ENCODE results near the gene PTGER3. TPM values are rescaled to one million over a fixed set of nuclear protein-coding genes. Genes with fewer than 3 reads are reported as not detected.

Gene PTGER3
- polyA plus RNA-seq, 3 donors: 0.29 TPM; not detected in 2

DNA sequence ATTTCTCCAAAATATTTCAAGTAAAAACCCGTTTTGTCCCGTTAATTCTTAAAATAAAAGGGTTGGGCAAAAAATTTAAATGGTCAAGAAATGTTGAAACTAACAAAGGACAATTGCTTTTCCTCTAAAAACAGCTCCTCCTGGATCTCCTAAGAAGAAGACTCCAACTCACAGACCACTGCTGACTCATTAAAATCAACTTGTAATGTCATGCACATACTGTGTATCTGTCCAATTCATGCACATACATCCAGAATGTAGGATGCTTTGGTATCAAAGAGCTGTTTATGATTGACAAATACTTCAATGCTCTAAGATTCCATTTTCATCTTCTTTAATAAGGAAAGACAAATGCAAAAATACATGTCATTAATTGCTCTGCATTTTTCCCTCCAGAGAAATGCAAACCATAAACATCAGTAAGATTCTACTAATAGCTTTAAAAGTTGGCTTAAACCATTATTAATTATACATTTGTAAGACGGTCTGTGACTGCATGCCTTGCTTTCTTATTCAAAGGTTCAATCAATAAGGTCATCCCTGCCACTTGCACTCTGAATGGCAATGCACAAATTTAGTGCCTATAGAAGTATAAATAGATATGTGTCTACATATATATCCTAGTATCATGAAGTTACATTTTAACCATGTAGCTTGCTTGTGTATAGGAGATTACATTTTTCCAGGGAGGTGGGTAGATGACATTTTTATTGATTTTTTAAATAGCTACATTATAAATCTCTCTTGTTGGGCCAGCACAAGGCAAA lies 44.7 kb downstream of the PTGER3 start:
- no peaks in the 10 kb centered on the region for H3K9me3 ChIP-seq (replicated peaks in 1 of 2; ENCODE audit: control insufficient read depth in 1 of 2, insufficient read depth in 1 of 2, low read length in 2 of 2)
- no CpG with 5 or more reads among the region's 3 CpGs for WGBS (ENCODE audit: insufficient coverage)
- H4K20me1 ChIP-seq (ENCODE audit: insufficient read depth, low read length): no peaks in the 10 kb centered on the region
- H3K9me3 Mint-ChIP-seq: peaks cover 0 to 2% (median 0%) of the 10 kb centered on the region in 7 donors
- H3K4me1 ChIP-seq (ENCODE audit: control insufficient read depth in 1 of 2, insufficient read depth in 2 of 2, low read length in 2 of 2): no peaks in the 10 kb centered on the region
- no peak overlapping the region for H2AFZ ChIP-seq (ENCODE audit: insufficient read depth, low read depth, low read length, poor library complexity, severe bottlenecking)
- H3K36me3 Mint-ChIP-seq: no peaks in the 10 kb centered on the region
- H3K4me2 ChIP-seq (replicated peaks; ENCODE audit: extremely low read depth, low read length, poor library complexity, severe bottlenecking): no peak overlapping the region
- H3K79me2 ChIP-seq (ENCODE audit: insufficient read depth, low read length): no peaks in the 10 kb centered on the region
- no peak overlapping the region for H3K27ac ChIP-seq (ENCODE audit: low read depth in 1 of 2, low read length in 2 of 2)
- H3K4me1 Mint-ChIP-seq: peaks cover 4% of the 10 kb centered on the region
- no peak overlapping the region for H3K27ac Mint-ChIP-seq
- no peaks in the 10 kb centered on the region for H3K27me3 ChIP-seq (ENCODE audit: control insufficient read depth in 2 of 2, insufficient read depth in 2 of 2, low read length in 2 of 2)
- peaks cover 0 to 1% (median 0%) of the 10 kb centered on the region in 3 donors for H3K27me3 Mint-ChIP-seq (ENCODE audit: low read depth in 3 of 3)
- H3K4me3 Mint-ChIP-seq: no peak overlapping the region
- H3K36me3 ChIP-seq (replicated peaks in 1 of 2; ENCODE audit: control insufficient read depth in 1 of 2, insufficient read depth in 2 of 2, low read length in 2 of 2): no peaks in the 10 kb centered on the region
- H3K4me3 ChIP-seq (replicated peaks in 1 of 3; ENCODE audit: low read depth in 2 of 3, low read length in 3 of 3): no peak overlapping the region
- H3K9ac ChIP-seq (ENCODE audit: insufficient read depth, low read length, poor library complexity, severe bottlenecking): no peak overlapping the region
- intact Hi-C loops (cut with micrococcal nuclease): no loop called here
- DNase-seq: no peak
- TF ChIP-seq, protein P1, sequence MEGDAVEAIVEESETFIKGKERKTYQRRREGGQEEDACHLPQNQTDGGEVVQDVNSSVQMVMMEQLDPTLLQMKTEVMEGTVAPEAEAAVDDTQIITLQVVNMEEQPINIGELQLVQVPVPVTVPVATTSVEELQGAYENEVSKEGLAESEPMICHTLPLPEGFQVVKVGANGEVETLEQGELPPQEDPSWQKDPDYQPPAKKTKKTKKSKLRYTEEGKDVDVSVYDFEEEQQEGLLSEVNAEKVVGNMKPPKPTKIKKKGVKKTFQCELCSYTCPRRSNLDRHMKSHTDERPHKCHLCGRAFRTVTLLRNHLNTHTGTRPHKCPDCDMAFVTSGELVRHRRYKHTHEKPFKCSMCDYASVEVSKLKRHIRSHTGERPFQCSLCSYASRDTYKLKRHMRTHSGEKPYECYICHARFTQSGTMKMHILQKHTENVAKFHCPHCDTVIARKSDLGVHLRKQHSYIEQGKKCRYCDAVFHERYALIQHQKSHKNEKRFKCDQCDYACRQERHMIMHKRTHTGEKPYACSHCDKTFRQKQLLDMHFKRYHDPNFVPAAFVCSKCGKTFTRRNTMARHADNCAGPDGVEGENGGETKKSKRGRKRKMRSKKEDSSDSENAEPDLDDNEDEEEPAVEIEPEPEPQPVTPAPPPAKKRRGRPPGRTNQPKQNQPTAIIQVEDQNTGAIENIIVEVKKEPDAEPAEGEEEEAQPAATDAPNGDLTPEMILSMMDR (IDR thresholded peaks at IDR 0.05): no peak

DNA sequence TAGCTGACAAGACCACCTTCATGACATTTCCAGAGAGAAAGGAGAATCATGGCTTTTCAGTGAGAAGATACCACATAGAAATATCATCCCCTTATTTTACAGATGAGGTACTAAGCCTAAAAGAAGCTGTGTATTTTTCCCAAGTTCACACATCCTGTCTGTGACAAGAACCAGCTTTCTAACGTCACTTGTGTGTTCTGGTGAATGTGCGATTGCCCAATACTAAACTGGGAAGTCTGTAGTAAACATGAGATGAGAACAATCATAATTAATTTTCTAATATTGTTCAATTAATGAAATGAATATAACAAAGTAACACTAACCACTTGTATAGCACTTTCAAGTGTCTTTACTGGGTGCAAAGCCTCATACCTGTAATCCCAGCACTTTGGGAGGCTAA lies 46.0 kb downstream of the PTGER3 start:
- Mint-ChIP-seq H3K9me3 (peaks cover 0 to 2% (median 0%) of the 10 kb centered on the region in 7 donors), H3K27me3 (ENCODE audit: low read depth in 3 of 3) (peaks cover 0 to 1% (median 0%) of the 10 kb centered on the region in 3 donors), H3K36me3 (no peaks in the 10 kb centered on the region), H3K4me3 (no peak overlapping the region), H3K27ac (no peak overlapping the region), H3K4me1 (peaks cover 4% of the 10 kb centered on the region)
- Histone ChIP-seq H3K36me3 (replicated peaks in 1 of 2; ENCODE audit: control insufficient read depth in 1 of 2, insufficient read depth in 2 of 2, low read length in 2 of 2) (no peaks in the 10 kb centered on the region), H3K9ac (ENCODE audit: insufficient read depth, low read length, poor library complexity, severe bottlenecking) (no peak overlapping the region), H3K27me3 (ENCODE audit: control insufficient read depth in 2 of 2, insufficient read depth in 2 of 2, low read length in 2 of 2) (no peaks in the 10 kb centered on the region), H3K27ac (ENCODE audit: low read depth in 1 of 2, low read length in 2 of 2) (no peak overlapping the region), H3K4me1 (ENCODE audit: control insufficient read depth in 1 of 2, insufficient read depth in 2 of 2, low read length in 2 of 2) (no peaks in the 10 kb centered on the region), H4K20me1 (ENCODE audit: insufficient read depth, low read length) (no peaks in the 10 kb centered on the region), H3K9me3 (replicated peaks in 1 of 2; ENCODE audit: control insufficient read depth in 1 of 2, insufficient read depth in 1 of 2, low read length in 2 of 2) (no peaks in the 10 kb centered on the region), H3K79me2 (ENCODE audit: insufficient read depth, low read length) (no peaks in the 10 kb centered on the region), H3K4me2 (replicated peaks; ENCODE audit: extremely low read depth, low read length, poor library complexity, severe bottlenecking) (no peak overlapping the region), H3K4me3 (replicated peaks in 1 of 3; ENCODE audit: low read depth in 2 of 3, low read length in 3 of 3) (no peak overlapping the region), H2AFZ (ENCODE audit: insufficient read depth, low read depth, low read length, poor library complexity, severe bottlenecking) (no peak overlapping the region)
- TF ChIP-seq, protein P1 (IDR thresholded peaks at IDR 0.05): no peak
- WGBS (ENCODE audit: insufficient coverage): no CpG with 5 or more reads among the region's 2 CpGs
- intact Hi-C loops (cut with micrococcal nuclease): no loop called here
- peak in 1 of 3 donors; percentile 2 for DNase-seq

All from CD14-positive monocyte (primary cell).